Neuronal stem cell (in vitro differentiated cells): ENCODE measurements around the gene MAPRE3.

ENCODE experiments used
- DNase-seq: peaks from one replicate; pipeline ENCODE4 v3.0.0-alpha.2; 2013; ENCODE audit warnings: low spot score
- H2AFZ ChIP-seq: one replicate; pipeline ENCODE4 v1.6.1; 2013; ENCODE audit warnings: mild to moderate bottlenecking, low read length, inconsistent platforms
- H2AK5ac ChIP-seq: 2 replicates; pipeline ENCODE4 v1.6.1; 2013; ENCODE audit warnings: low read depth, mild to moderate bottlenecking, inconsistent platforms, low read length, moderate library complexity, mixed read lengths
- H2BK120ac ChIP-seq: 2 replicates; pipeline ENCODE4 v1.6.1; 2013; ENCODE audit warnings: low read depth, mild to moderate bottlenecking, inconsistent platforms, low read length, moderate library complexity, mixed read lengths
- H2BK12ac ChIP-seq: one replicate; pipeline ENCODE4 v1.6.1; 2013; ENCODE audit warnings: low read length, inconsistent platforms
- H2BK15ac ChIP-seq: 2 replicates; pipeline ENCODE4 v1.6.1; 2013; ENCODE audit warnings: mild to moderate bottlenecking, low read length, inconsistent platforms, mixed read lengths
- H2BK5ac ChIP-seq: one replicate; pipeline ENCODE4 v1.6.1; 2013; ENCODE audit warnings: inconsistent platforms, mild to moderate bottlenecking, low read length, moderate library complexity
- H3K14ac ChIP-seq: one replicate; pipeline ENCODE4 v1.6.1; 2013; ENCODE audit warnings: low read length, inconsistent platforms
- H3K18ac ChIP-seq: 2 replicates; pipeline ENCODE4 v1.6.1; 2013; ENCODE audit warnings: low read length, inconsistent platforms
- H3K23ac ChIP-seq: 2 replicates; pipeline ENCODE4 v1.6.1; 2013; ENCODE audit warnings: low read depth, mild to moderate bottlenecking, mixed read lengths, low read length, inconsistent platforms; ENCODE audit not compliant: poor library complexity
- H3K27ac ChIP-seq: replicated peaks from 3 replicates; pipeline ENCODE4 v1.5.1; 2013; ENCODE audit warnings: low read length, inconsistent platforms
- H3K27me3 ChIP-seq, 3 experiments: 2 replicates each; pipeline ENCODE4 v1.6.1; 2013; ENCODE audit warnings: low read length in 3 of 3, mild to moderate bottlenecking in 2 of 3, inconsistent platforms in 1 of 3, low read depth in 1 of 3, mixed read lengths in 1 of 3, moderate library complexity in 1 of 3; ENCODE audit not compliant: control insufficient read depth in 3 of 3, insufficient read depth in 3 of 3
- H3K36me3 ChIP-seq, 2 donors: replicated peaks in 1 of 2; 2 replicates each; pipeline ENCODE4 v1.6.1; 2013; ENCODE audit warnings: low read length in 2 of 2; ENCODE audit not compliant: control insufficient read depth in 2 of 2, insufficient read depth in 2 of 2
- H3K4ac ChIP-seq: 2 replicates; pipeline ENCODE4 v1.6.1; 2013; ENCODE audit warnings: inconsistent platforms, mild to moderate bottlenecking, low read length, moderate library complexity
- H3K4me1 ChIP-seq, 2 donors: 1 replicate in 1 of 2; 2 replicates in 1 of 2; pipeline ENCODE4 v1.6.1; 2013; ENCODE audit warnings: low read length in 2 of 2, low read depth in 1 of 2; ENCODE audit not compliant: control insufficient read depth in 2 of 2, insufficient read depth in 1 of 2
- H3K4me2 ChIP-seq: one replicate; pipeline ENCODE4 v1.6.1; 2013; ENCODE audit warnings: mild to moderate bottlenecking, low read length, inconsistent platforms; ENCODE audit not compliant: insufficient read depth, poor library complexity, severe bottlenecking
- H3K4me3 ChIP-seq, 2 donors: 2 replicates each; pipeline ENCODE4 v1.5.1; 2013; ENCODE audit warnings: low read length in 2 of 2, mild to moderate bottlenecking in 2 of 2, inconsistent platforms in 1 of 2, moderate library complexity in 1 of 2
- H3K79me1 ChIP-seq: one replicate; pipeline ENCODE4 v1.6.1; 2013; ENCODE audit warnings: low read depth, mild to moderate bottlenecking, inconsistent platforms, low read length, moderate library complexity
- H3K9ac ChIP-seq: one replicate; pipeline ENCODE4 v1.6.1; 2013; ENCODE audit warnings: mild to moderate bottlenecking, low read depth, low read length, inconsistent platforms; ENCODE audit not compliant: poor library complexity
- H3K9me3 ChIP-seq, 2 donors: replicated peaks in 1 of 2; 2 replicates each; pipeline versions ENCODE3 to v1.6.1; 2013; ENCODE audit warnings: low read length in 2 of 2, mild to moderate bottlenecking in 2 of 2, inconsistent platforms in 1 of 2, low read depth in 1 of 2, mixed read lengths in 1 of 2, moderate library complexity in 1 of 2; ENCODE audit not compliant: control insufficient read depth in 2 of 2, insufficient read depth in 1 of 2
- H4K8ac ChIP-seq: one replicate; pipeline ENCODE4 v1.6.1; 2013; ENCODE audit warnings: low read depth, mild to moderate bottlenecking, inconsistent platforms, low read length, moderate library complexity
- H4K91ac ChIP-seq: one replicate; pipeline ENCODE4 v1.6.1; 2013; ENCODE audit warnings: low read length, low read depth, mild to moderate bottlenecking, inconsistent platforms; ENCODE audit not compliant: poor library complexity
- WGBS, 2 donors: extraction: QIAGEN DNeasy Blood & Tissue Kit; methylation state at CpG; one replicate each; pipeline ENCODE4 v1.1.7; 2013; ENCODE audit warnings: missing lambda C conversion rate in 2 of 2, mixed read lengths in 1 of 2; ENCODE audit not compliant: insufficient read length in 2 of 2, insufficient replicate concordance in 1 of 2; ENCODE audit errors: extremely low coverage in 2 of 2; 5-methylcytosine and 5-hydroxymethylcytosine counted together

Gene MAPRE3

GRCh38 chr2:27006602-27007415 lies 36.4 kb downstream of the MAPRE3 start:
- no peak overlapping the region for H2BK15ac ChIP-seq
- no peak overlapping the region for H3K18ac ChIP-seq

GRCh38 chr2:27007416-27008374 lies 37.3 kb downstream of the MAPRE3 start:
- no peak overlapping the region for H4K91ac ChIP-seq
- H3K79me1 ChIP-seq, result no peaks in the 10 kb centered on the region
- peaks cover 0 to 2% of the 10 kb centered on the region in 2 donors for H3K36me3 ChIP-seq
- no peak overlapping the region for H2BK12ac ChIP-seq
- H3K27me3 ChIP-seq, result no peaks in the 10 kb centered on the region
- no peak overlapping the region for H4K8ac ChIP-seq
- H3K4ac ChIP-seq, result no peak overlapping the region
- no CpG with 5 or more reads among the region's 8 CpGs for WGBS, 2 donors
- DNase-seq, result no peak
- H3K4me1 ChIP-seq, result no peaks in the 10 kb centered on the region
- peaks cover 0 to 2% of the 10 kb centered on the region in 2 donors for H3K9me3 ChIP-seq
- H2BK5ac ChIP-seq, result no peak overlapping the region
- H3K4me3 ChIP-seq, result no peak overlapping the region
- no peak overlapping the region for H3K4me2 ChIP-seq
- H3K9ac ChIP-seq, result no peak overlapping the region
- no peak overlapping the region for H2BK120ac ChIP-seq
- H2AK5ac ChIP-seq, result no peak overlapping the region
- H3K14ac ChIP-seq, result no peak overlapping the region
- no peak overlapping the region for H3K27ac ChIP-seq
- H3K23ac ChIP-seq, result no peak overlapping the region
- no peak overlapping the region for H3K18ac ChIP-seq
- no peak overlapping the region for H2BK15ac ChIP-seq
- H2AFZ ChIP-seq, result no peak overlapping the region

More at GRCh38 chr2:27006602-27007415, 36.4 kb downstream of the MAPRE3 start:
- Histone ChIP-seq H3K4me2 (no peak overlapping the region), H3K4me3 (no peak overlapping the region), H3K14ac (no peak overlapping the region), H2BK5ac (no peak overlapping the region), H4K91ac (no peak overlapping the region), H3K9ac (no peak overlapping the region), H3K9me3 (peaks cover 0 to 2% of the 10 kb centered on the region in 2 donors), H3K36me3 (peaks cover 0 to 2% of the 10 kb centered on the region in 2 donors), H2BK12ac (no peak overlapping the region), H3K27me3 (no peaks in the 10 kb centered on the region), H2AK5ac (no peak overlapping the region), H3K23ac (no peak overlapping the region), H3K4ac (no peak overlapping the region), H3K79me1 (no peaks in the 10 kb centered on the region), H4K8ac (no peak overlapping the region), H3K27ac (no peak overlapping the region), H3K4me1 (no peaks in the 10 kb centered on the region), H2BK120ac (no peak overlapping the region), H2AFZ (no peak overlapping the region)
- DNase-seq, result no peak
- no CpG with 5 or more reads among the region's 6 CpGs for WGBS, 2 donors

DNA sequence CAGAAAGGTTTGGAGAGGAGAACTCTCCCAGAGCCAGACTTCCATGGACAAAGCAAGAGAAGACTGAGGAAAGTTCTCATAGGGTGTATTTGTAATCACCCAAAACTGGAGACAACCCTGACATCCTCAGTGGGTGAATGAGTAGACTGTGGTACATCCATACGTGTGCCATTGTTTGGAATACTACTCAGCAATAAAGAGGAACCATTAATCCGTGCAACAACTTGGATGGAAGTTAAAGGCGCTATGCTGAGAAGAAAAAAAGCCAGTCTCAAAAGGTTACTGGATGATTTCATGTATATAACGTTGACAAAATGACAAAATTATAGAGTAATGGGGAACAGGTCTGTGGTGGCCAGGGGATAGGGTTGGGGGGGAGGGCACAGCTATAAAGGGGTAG lies 38.2 kb downstream of the MAPRE3 start:
- H2BK12ac ChIP-seq, result no peak overlapping the region
- no peaks in the 10 kb centered on the region for H3K27me3 ChIP-seq
- no peak overlapping the region for H3K27ac ChIP-seq
- peaks cover 1 to 3% of the 10 kb centered on the region in 2 donors for H3K36me3 ChIP-seq
- H2AFZ ChIP-seq, result no peak overlapping the region
- H4K91ac ChIP-seq, result no peak overlapping the region
- no peaks in the 10 kb centered on the region for H3K4me1 ChIP-seq
- H3K23ac ChIP-seq, result no peak overlapping the region
- H2AK5ac ChIP-seq, result no peak overlapping the region
- H3K4ac ChIP-seq, result no peak overlapping the region
- H2BK120ac ChIP-seq, result no peak overlapping the region
- DNase-seq, result no peak
- no CpG with 5 or more reads among the region's 4 CpGs for WGBS, 2 donors
- no peaks in the 10 kb centered on the region for H3K79me1 ChIP-seq
- peaks cover 4 to 7% of the 10 kb centered on the region in 2 donors for H3K9me3 ChIP-seq
- no peak overlapping the region for H3K14ac ChIP-seq
- no peak overlapping the region for H3K18ac ChIP-seq
- H3K4me3 ChIP-seq, result no peak overlapping the region
- no peak overlapping the region for H3K4me2 ChIP-seq
- H4K8ac ChIP-seq, result no peak overlapping the region
- H2BK5ac ChIP-seq, result no peak overlapping the region
- no peak overlapping the region for H3K9ac ChIP-seq
- no peak overlapping the region for H2BK15ac ChIP-seq

DNA sequence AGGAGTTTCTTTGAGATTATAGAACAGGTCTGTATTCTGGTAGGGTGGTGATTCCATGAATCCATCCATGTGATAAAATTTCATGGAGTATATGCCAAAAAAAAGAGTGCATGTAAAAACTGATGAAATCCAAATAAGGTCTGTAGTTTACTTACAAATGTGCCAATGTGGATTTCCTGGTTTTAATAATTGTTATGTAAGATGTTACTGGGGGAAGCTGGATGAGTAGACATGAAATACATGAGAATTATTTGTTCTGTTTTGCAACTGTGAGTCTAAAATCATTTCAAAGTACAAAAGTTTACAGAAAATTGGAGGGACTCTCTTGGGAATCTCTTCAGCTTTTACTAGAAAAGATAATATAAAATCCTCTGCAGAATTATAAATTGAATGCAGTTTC lies 38.6 kb downstream of the MAPRE3 start:
- DNase-seq, result no peak
- no peak overlapping the region for H3K27ac ChIP-seq

More for the DNA sequence above, 38.6 kb downstream of the MAPRE3 start:
- no peak overlapping the region for H2BK120ac ChIP-seq
- no peak overlapping the region for H4K8ac ChIP-seq
- H2BK12ac ChIP-seq, result no peak overlapping the region
- H4K91ac ChIP-seq, result no peak overlapping the region
- H3K36me3 ChIP-seq, result peaks cover 5% of the 10 kb centered on the region in 2 donors
- H3K4ac ChIP-seq, result no peak overlapping the region
- peaks cover 6 to 7% of the 10 kb centered on the region in 2 donors for H3K9me3 ChIP-seq
- no peak overlapping the region for H2AFZ ChIP-seq
- H2BK15ac ChIP-seq, result no peak overlapping the region
- H2BK5ac ChIP-seq, result no peak overlapping the region
- H3K4me2 ChIP-seq, result no peak overlapping the region
- H3K4me3 ChIP-seq, result no peak overlapping the region
- H3K18ac ChIP-seq, result no peak overlapping the region
- H3K27me3 ChIP-seq, result no peaks in the 10 kb centered on the region
- H3K9ac ChIP-seq, result no peak overlapping the region
- no peak overlapping the region for H3K14ac ChIP-seq
- no peak overlapping the region for H3K23ac ChIP-seq
- no peaks in the 10 kb centered on the region for H3K79me1 ChIP-seq
- no peaks in the 10 kb centered on the region for H3K4me1 ChIP-seq
- no peak overlapping the region for H2AK5ac ChIP-seq
